Astrocyte (in vitro differentiated cells and primary cell): Measurements from ENCODE around the gene ZNF33A. TPM values are rescaled to one million over a fixed set of nuclear protein-coding genes. Genes with fewer than 3 reads are reported as not detected.

Experiments used
- DNase-seq: peaks from one replicate; pipeline ENCODE4 v3.0.0-alpha.2; 2010; ENCODE audit warnings: low read depth
- FAIRE-seq: peaks from 2 replicates; lab custom pipeline; 2011; peaks lifted over from hg19 to GRCh38; lab: Jason Lieb, UNC
- H2AFZ ChIP-seq: 2 replicates; pipeline ENCODE4 v1.6.0; 2012; ENCODE audit warnings: low read depth, low read length, inconsistent platforms
- H3K27ac ChIP-seq: 2 replicates; pipeline ENCODE4 v1.5.1; 2011; ENCODE audit warnings: low read depth, low read length, inconsistent platforms
- H3K27me3 ChIP-seq: 2 replicates; pipeline ENCODE4 v1.6.0; 2011; ENCODE audit warnings: low read length, inconsistent platforms; ENCODE audit not compliant: insufficient read depth
- H3K36me3 ChIP-seq: 2 replicates; pipeline ENCODE4 v1.5.1; 2011; ENCODE audit warnings: low read length, inconsistent platforms; ENCODE audit not compliant: insufficient read depth
- H3K4me1 ChIP-seq: 2 replicates; pipeline ENCODE4 v1.5.1; 2011; ENCODE audit warnings: low read length, inconsistent platforms; ENCODE audit not compliant: insufficient read depth
- H3K4me2 ChIP-seq: 2 replicates; pipeline ENCODE4 v1.6.0; 2012; ENCODE audit warnings: low read length, inconsistent platforms
- H3K4me3 ChIP-seq: 2 replicates; pipeline ENCODE4 v1.5.1; 2011; ENCODE audit warnings: low read depth, mild to moderate bottlenecking, low read length, inconsistent platforms; ENCODE audit not compliant: insufficient read depth
- H3K79me2 ChIP-seq: 2 replicates; pipeline ENCODE4 v1.6.0; 2012; ENCODE audit warnings: mild to moderate bottlenecking, low read length, inconsistent platforms; ENCODE audit not compliant: insufficient read depth
- H3K9ac ChIP-seq: 2 replicates; pipeline ENCODE4 v1.6.0; 2012; ENCODE audit warnings: mild to moderate bottlenecking, low read length, inconsistent platforms
- H3K9me3 ChIP-seq: 2 replicates; pipeline ENCODE4 v1.5.1; 2012; ENCODE audit warnings: low read depth, mild to moderate bottlenecking, low read length, inconsistent platforms; ENCODE audit not compliant: insufficient read depth
- H4K20me1 ChIP-seq: 2 replicates; pipeline ENCODE4 v1.6.0; 2012; ENCODE audit warnings: low read length, inconsistent platforms; ENCODE audit not compliant: insufficient read depth
- H3K27ac Mint-ChIP-seq: one replicate; pipeline ENCODE4 v1.8.0; 2021; ENCODE audit warnings: mild to moderate bottlenecking, mixed read lengths; ENCODE audit not compliant: unreplicated experiment
- H3K27me3 Mint-ChIP-seq: one replicate; pipeline ENCODE4 v1.8.0; 2021; ENCODE audit warnings: low read depth, mixed read lengths; ENCODE audit not compliant: unreplicated experiment
- H3K36me3 Mint-ChIP-seq: one replicate; pipeline ENCODE4 v1.8.0; 2021; ENCODE audit warnings: low read depth, mixed read lengths; ENCODE audit not compliant: unreplicated experiment
- H3K4me1 Mint-ChIP-seq: one replicate; pipeline ENCODE4 v1.8.0; 2021; ENCODE audit warnings: low read depth, mixed read lengths; ENCODE audit not compliant: unreplicated experiment
- H3K4me3 Mint-ChIP-seq: one replicate; pipeline ENCODE4 v1.8.0; 2021; ENCODE audit warnings: mild to moderate bottlenecking, moderate library complexity, mixed read lengths; ENCODE audit not compliant: unreplicated experiment
- H3K9me3 Mint-ChIP-seq: one replicate; pipeline ENCODE4 v1.8.0; 2021; ENCODE audit warnings: mild to moderate bottlenecking, mixed read lengths; ENCODE audit not compliant: unreplicated experiment
- EZH2 ChIP-seq: IDR thresholded peaks from 2 replicates; pipeline ENCODE4 v1.6.1; 2012; ENCODE audit warnings: mild to moderate bottlenecking, low read length, inconsistent platforms; ENCODE audit not compliant: insufficient read depth
- total RNA-seq: library from RNA; stranded (reverse); gene quantifications from 2 replicates; pipeline ENCODE4 v1.2.1, GENCODE V29; 2021
- TF ChIP-seq, protein P1 (sequence below): IDR thresholded peaks from 2 replicates; pipeline ENCODE4 v1.5.1; 2011; ENCODE audit warnings: low read depth, mild to moderate bottlenecking, inconsistent platforms, low read length, moderate library complexity; ENCODE audit not compliant: insufficient read depth

Gene ZNF33A
- total RNA-seq, 1 donor from 2014 or later: 11.6 TPM

DNA sequence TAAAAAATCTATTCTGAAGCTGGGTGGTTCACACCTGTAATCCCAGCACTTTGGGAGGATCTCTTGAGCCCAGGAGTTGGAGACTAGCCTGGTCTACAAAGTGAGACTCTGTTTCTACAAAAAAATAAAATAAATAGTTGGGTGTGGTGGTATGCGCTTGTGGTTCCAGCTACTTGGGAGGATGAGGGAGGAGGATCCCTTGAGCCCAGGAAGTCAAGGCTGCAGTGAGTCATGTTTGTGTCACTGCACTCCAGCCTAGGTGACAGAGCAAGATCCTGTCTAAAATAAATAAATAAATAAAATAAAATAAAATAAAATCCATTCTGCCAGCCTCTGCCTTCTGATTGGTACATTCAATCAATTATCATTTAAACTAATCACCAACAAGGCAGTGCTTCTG lies 17.5 kb downstream of the ZNF33A start:
- no peak overlapping the region for H3K4me3 Mint-ChIP-seq
- Histone ChIP-seq H3K9me3 (peaks cover 2% of the 10 kb centered on the region), H3K27ac (no peak overlapping the region), H3K4me3 (no peak overlapping the region), H2AFZ (no peak overlapping the region), H3K79me2 (no peaks in the 10 kb centered on the region), H3K4me2 (no peak overlapping the region), H3K36me3 (peaks cover 3% of the 10 kb centered on the region), H3K27me3 (no peaks in the 10 kb centered on the region), H4K20me1 (no peaks in the 10 kb centered on the region), H3K4me1 (no peaks in the 10 kb centered on the region), H3K9ac (no peak overlapping the region)
- no peaks in the 10 kb centered on the region for H3K9me3 Mint-ChIP-seq
- H3K36me3 Mint-ChIP-seq: peaks cover 21% of the 10 kb centered on the region
- no peaks in the 10 kb centered on the region for H3K4me1 Mint-ChIP-seq
- DNase-seq (no peak), FAIRE-seq (no peak)
- H3K27me3 Mint-ChIP-seq: no peaks in the 10 kb centered on the region
- no peak overlapping the region for H3K27ac Mint-ChIP-seq
- TF ChIP-seq EZH2: no peak
- TF ChIP-seq, protein P1, sequence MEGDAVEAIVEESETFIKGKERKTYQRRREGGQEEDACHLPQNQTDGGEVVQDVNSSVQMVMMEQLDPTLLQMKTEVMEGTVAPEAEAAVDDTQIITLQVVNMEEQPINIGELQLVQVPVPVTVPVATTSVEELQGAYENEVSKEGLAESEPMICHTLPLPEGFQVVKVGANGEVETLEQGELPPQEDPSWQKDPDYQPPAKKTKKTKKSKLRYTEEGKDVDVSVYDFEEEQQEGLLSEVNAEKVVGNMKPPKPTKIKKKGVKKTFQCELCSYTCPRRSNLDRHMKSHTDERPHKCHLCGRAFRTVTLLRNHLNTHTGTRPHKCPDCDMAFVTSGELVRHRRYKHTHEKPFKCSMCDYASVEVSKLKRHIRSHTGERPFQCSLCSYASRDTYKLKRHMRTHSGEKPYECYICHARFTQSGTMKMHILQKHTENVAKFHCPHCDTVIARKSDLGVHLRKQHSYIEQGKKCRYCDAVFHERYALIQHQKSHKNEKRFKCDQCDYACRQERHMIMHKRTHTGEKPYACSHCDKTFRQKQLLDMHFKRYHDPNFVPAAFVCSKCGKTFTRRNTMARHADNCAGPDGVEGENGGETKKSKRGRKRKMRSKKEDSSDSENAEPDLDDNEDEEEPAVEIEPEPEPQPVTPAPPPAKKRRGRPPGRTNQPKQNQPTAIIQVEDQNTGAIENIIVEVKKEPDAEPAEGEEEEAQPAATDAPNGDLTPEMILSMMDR: no peak

DNA sequence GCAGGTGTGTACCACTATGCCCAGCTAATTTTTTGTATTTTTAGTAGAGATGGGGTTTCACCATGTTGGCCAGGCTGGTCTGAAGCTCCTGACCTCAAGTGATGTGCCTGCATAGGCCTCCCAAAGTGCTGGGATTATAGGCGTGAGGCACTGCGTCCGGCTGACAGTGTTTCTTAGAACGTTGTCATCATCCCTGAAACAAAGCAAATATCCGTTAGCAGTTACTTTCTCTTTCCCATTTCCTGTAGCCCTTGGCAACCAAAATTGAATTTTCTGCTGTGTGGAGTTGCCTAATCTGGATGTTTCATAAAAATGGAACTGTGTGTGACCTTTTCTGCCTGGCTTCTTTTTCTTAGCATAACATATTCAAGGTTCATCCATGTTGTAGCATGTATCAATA lies 22.4 kb downstream of the ZNF33A start:
- H3K36me3 ChIP-seq: no peaks in the 10 kb centered on the region

More for the DNA sequence above, 22.4 kb downstream of the ZNF33A start:
- no peaks in the 10 kb centered on the region for H3K4me1 ChIP-seq
- no peak overlapping the region for H3K9ac ChIP-seq
- H2AFZ ChIP-seq: no peak overlapping the region
- no peaks in the 10 kb centered on the region for H3K79me2 ChIP-seq
- Mint-ChIP-seq H3K27ac (no peak overlapping the region), H3K27me3 (no peaks in the 10 kb centered on the region), H3K9me3 (no peaks in the 10 kb centered on the region), H3K4me3 (no peak overlapping the region), H3K4me1 (no peaks in the 10 kb centered on the region), H3K36me3 (peaks cover 11% of the 10 kb centered on the region)
- DNase-seq (no peak), FAIRE-seq (no peak)
- TF ChIP-seq EZH2: no peak
- TF ChIP-seq, protein P1: no peak
- no peaks in the 10 kb centered on the region for H4K20me1 ChIP-seq
- no peak overlapping the region for H3K4me2 ChIP-seq
- H3K9me3 ChIP-seq: no peaks in the 10 kb centered on the region
- no peak overlapping the region for H3K27ac ChIP-seq
- H3K4me3 ChIP-seq: no peak overlapping the region
- no peaks in the 10 kb centered on the region for H3K27me3 ChIP-seq
